ENCODE results near the gene ARHGEF33. TPM values are rescaled to one million over a fixed set of nuclear protein-coding genes. Genes with fewer than 3 reads are reported as not detected.
A peak's percentile ranks its signal among the peaks of the same experiment; 100 is the strongest.

Gene ARHGEF33
- total and polyA plus RNA-seq, 5 experiments from 2014 or later = 1.0 TPM; not detected in 4

DNA sequence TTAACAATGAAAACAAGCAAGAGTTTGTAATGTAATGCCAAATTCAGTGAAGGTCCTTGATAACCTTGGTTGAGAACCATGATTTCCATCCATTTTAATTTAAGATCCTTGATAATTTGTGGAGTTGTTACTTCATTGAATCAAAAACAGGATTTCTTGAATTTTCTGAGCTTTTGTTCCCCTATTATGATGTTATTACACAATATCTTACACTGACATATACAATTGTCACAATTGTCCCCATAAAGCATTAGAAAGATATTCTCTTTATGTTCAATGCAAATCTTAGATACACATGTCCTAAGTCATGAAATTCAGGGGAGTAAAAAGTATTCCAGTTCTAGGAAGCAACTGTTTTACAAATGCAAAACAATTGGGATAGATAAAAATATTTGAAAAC is 83.6 kb downstream of the ARHGEF33 start:
- Mint-ChIP-seq H3K27me3 (peaks cover 0 to 1% (median 0%) of the 10 kb centered on the region in 5 donors), H3K9me3 (peaks cover 0 to 11% (median 0%) of the 10 kb centered on the region in 9 donors)
- POLR2A ChIA-PET = no interaction called here

GRCh38 chr2:38975042-38975441 is 85.4 kb downstream of the ARHGEF33 start:
- Mint-ChIP-seq H3K36me3 (no peaks in the 10 kb centered on the region), H3K4me1 (no peaks in the 10 kb centered on the region), H3K9me3 (peaks cover 0 to 11% (median 0%) of the 10 kb centered on the region in 9 donors), H3K27me3 (no peaks in the 10 kb centered on the region), H3K27ac (no peak overlapping the region), H3K4me3 (no peak overlapping the region)
- no peak for DNase-seq
- POLR2A ChIA-PET = no interaction called here
- ATAC-seq = no peak

More for the DNA sequence above, 83.6 kb downstream of the ARHGEF33 start:
- ATAC-seq (no peak), DNase-seq (no peak)
- no peaks in the 10 kb centered on the region for H3K36me3 Mint-ChIP-seq
- H3K4me1 Mint-ChIP-seq = no peaks in the 10 kb centered on the region
- no peak overlapping the region for H3K27ac Mint-ChIP-seq
- no peak overlapping the region for H3K4me3 Mint-ChIP-seq

DNA sequence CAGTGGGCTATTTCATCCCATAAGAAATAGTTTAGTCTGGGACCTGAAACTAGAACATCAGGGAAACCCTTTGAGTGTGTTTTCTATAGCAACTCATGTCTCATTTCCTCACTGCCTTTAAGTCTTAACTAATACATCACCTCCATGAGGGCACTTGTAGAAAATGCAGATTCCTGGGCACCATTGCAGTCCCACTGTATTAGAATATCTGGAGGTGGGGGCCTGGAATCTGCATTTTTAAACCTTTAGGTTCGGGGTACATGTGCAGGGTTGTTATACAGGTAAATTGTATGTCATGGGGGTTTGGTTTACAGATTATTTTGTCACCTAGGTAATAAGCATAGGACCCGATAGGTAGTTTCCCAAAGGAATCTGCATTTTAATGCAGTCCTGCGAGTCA is 87.4 kb downstream of the ARHGEF33 start:
- Mint-ChIP-seq H3K27ac (no peak overlapping the region), H3K4me3 (no peak overlapping the region), H3K9me3 (peaks cover 0 to 1% (median 0%) of the 10 kb centered on the region in 9 donors), H3K4me1 (no peaks in the 10 kb centered on the region), H3K36me3 (no peaks in the 10 kb centered on the region), H3K27me3 (no peaks in the 10 kb centered on the region)
- ATAC-seq (no peak), DNase-seq (no peak)
- POLR2A ChIA-PET = no interaction called here

DNA sequence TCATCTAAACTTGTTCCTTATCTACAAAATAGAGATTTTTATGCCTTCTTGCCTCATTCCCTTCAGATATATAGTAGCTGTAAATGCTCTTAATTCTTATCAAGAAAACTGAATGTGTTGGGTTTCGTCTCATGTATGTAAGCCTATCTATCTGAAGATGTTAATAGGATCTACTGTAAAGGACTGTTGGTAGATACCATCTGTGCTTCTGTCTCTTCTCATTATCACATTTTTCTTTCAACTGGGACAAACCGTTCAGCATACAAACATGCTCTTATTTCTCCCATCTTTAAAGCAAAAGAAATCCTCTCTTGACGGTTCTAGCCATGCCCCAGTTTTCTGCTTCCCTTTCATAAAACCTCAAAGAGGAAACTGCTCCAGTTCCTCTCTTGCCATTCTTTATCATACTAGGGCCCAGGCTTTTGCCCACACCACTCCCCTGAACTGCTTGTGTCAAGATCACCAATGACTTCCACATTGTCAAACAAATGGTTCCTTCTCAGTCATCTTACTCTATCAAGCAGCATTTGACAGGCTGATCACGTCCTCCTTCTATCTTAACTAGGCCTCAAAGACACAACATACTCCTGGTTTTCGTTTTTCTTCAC is 88.7 kb downstream of the ARHGEF33 start:
- no peaks in the 10 kb centered on the region for H3K27me3 Mint-ChIP-seq
- H3K4me1 Mint-ChIP-seq = no peaks in the 10 kb centered on the region
- no peak for ATAC-seq
- peak overlapping the region in 4 of 10 donors; percentile 1 to 33 (median 7) for H3K27ac Mint-ChIP-seq
- H3K9me3 Mint-ChIP-seq = no peaks in the 10 kb centered on the region
- POLR2A ChIA-PET = no interaction called here
- H3K4me3 Mint-ChIP-seq = no peak overlapping the region
- DNase-seq = no peak
- H3K36me3 Mint-ChIP-seq = peaks cover 0 to 1% (median 0%) of the 10 kb centered on the region in 3 donors

GRCh38 chr2:38978908-38979307 is 89.2 kb downstream of the ARHGEF33 start:
- Mint-ChIP-seq H3K9me3 (no peaks in the 10 kb centered on the region), H3K27ac (peak overlapping the region in 4 of 10 donors; percentile 21 to 33 (median 28)), H3K36me3 (peaks cover 0 to 5% (median 0%) of the 10 kb centered on the region in 3 donors), H3K4me1 (no peaks in the 10 kb centered on the region), H3K27me3 (no peaks in the 10 kb centered on the region), H3K4me3 (no peak overlapping the region)
- ATAC-seq (no peak), DNase-seq (no peak)
- POLR2A ChIA-PET = no interaction called here

GRCh38 chr2:38981003-38981669 is 91.5 kb downstream of the ARHGEF33 start:
- no peak overlapping the region for H3K4me3 Mint-ChIP-seq
- no peaks in the 10 kb centered on the region for H3K27me3 Mint-ChIP-seq
- ATAC-seq (no peak), DNase-seq (no peak)
- peaks cover 0 to 2% (median 0%) of the 10 kb centered on the region in 4 donors for H3K4me1 Mint-ChIP-seq
- no peak overlapping the region for H3K27ac Mint-ChIP-seq
- POLR2A ChIA-PET = no interaction called here
- H3K9me3 Mint-ChIP-seq = no peaks in the 10 kb centered on the region
- peaks cover 8 to 21% (median 12%) of the 10 kb centered on the region in 3 donors for H3K36me3 Mint-ChIP-seq

- no peaks in the 10 kb centered on the region for H3K27me3 Mint-ChIP-seq
- peaks cover 0 to 2% (median 0%) of the 10 kb centered on the region in 4 donors for H3K4me1 Mint-ChIP-seq
- ATAC-seq = no peak
- DNase-seq = no peak
- POLR2A ChIA-PET = no interaction called here
- peaks cover 8 to 27% (median 12%) of the 10 kb centered on the region in 3 donors for H3K36me3 Mint-ChIP-seq
- H3K4me3 Mint-ChIP-seq = no peak overlapping the region
- H3K9me3 Mint-ChIP-seq = no peaks in the 10 kb centered on the region
- H3K27ac Mint-ChIP-seq = no peak overlapping the region
Observed at GRCh38 chr2:38981670-38982357, 92.1 kb downstream of the ARHGEF33 start.

DNA sequence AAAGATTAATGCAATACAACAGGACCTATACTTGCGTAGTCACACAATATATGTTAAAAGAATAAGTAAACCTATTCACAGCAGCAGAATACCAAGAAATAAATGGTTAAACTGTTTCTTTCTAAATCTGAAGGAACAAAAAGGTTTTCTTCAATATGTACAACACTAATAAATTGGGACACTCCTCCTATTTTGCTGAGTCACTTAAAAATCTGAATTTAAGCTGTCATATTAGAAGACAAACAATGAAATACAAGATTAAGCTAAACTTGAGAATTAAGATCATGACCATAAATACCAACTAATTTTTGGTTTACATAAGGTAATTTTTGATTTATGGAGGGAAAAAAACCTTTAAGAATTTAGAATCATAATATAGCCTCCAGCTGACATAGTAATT is 92.8 kb downstream of the ARHGEF33 start:
- H3K36me3 Mint-ChIP-seq = peaks cover 8 to 34% (median 17%) of the 10 kb centered on the region in 3 donors
- no peaks in the 10 kb centered on the region for H3K27me3 Mint-ChIP-seq
- no peak overlapping the region for H3K27ac Mint-ChIP-seq

DNA sequence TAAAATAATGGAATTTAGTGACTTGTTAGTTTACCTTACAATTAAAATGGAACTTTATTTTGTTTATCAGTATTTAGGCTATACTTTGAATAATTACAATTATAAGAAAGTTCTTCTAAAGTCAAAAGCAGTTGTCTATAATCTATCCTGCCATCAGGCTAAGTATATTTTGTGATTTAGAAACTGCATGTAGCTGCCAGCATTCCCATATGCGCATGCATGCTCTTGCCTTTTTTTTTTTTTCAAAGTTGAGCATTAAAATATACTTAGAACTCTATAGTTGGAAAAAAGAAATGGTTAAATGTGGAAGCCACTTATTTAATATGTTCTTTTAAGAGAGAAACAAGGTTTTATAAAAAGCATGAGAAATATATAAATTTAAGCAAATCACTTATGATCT is 99.0 kb downstream of the ARHGEF33 start:
- H3K27ac Mint-ChIP-seq = no peak overlapping the region
- DNase-seq (no peak), ATAC-seq (no peak)
- H3K27me3 Mint-ChIP-seq = no peaks in the 10 kb centered on the region
- POLR2A ChIA-PET = no interaction called here
- peaks cover 0 to 4% (median 2%) of the 10 kb centered on the region in 4 donors for H3K4me1 Mint-ChIP-seq
- H3K9me3 Mint-ChIP-seq = no peaks in the 10 kb centered on the region
- no peak overlapping the region for H3K4me3 Mint-ChIP-seq
- H3K36me3 Mint-ChIP-seq = peaks cover 8 to 72% (median 25%) of the 10 kb centered on the region in 3 donors

More for the DNA sequence above, 92.8 kb downstream of the ARHGEF33 start:
- DNase-seq (no peak), ATAC-seq (no peak)
- POLR2A ChIA-PET = no interaction called here
- Mint-ChIP-seq H3K9me3 (no peaks in the 10 kb centered on the region), H3K4me3 (no peak overlapping the region), H3K4me1 (peaks cover 0 to 2% (median 0%) of the 10 kb centered on the region in 4 donors)

GRCh38 chr2:38991899-38992298 is 102.2 kb downstream of the ARHGEF33 start:
- no peak for ATAC-seq
- POLR2A ChIA-PET = no interaction called here
- H3K9me3 Mint-ChIP-seq = no peaks in the 10 kb centered on the region
- peaks cover 0 to 75% (median 28%) of the 10 kb centered on the region in 3 donors for H3K36me3 Mint-ChIP-seq
- no peaks in the 10 kb centered on the region for H3K27me3 Mint-ChIP-seq
- peak overlapping the region in 1 of 10 donors; percentile 1 for H3K27ac Mint-ChIP-seq
- no peak for DNase-seq
- no peak overlapping the region for H3K4me3 Mint-ChIP-seq
- peaks cover 0 to 8% (median 2%) of the 10 kb centered on the region in 4 donors for H3K4me1 Mint-ChIP-seq

DNA sequence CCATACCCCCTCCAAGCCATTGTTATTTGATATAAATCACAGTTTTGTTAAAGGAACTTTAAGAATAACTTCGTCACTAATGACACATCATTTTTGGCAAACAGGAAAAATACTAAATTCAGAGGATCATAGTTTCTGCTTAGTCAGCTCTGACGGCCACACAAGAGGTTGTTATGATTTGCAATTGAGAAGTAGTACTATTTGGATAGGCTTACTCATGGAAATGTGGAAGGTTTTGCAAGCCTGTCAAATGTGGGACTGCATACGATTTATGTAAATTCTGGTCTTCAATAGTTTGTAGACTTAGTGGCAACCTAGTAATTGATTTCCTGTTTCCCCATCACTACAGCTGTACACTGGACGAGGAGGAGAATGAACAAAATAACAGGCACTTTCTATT is 108.1 kb downstream of the ARHGEF33 start:
- Mint-ChIP-seq H3K4me1 (peaks cover 0 to 5% (median 2%) of the 10 kb centered on the region in 4 donors), H3K4me3 (no peak overlapping the region), H3K27ac (no peak overlapping the region)

DNA sequence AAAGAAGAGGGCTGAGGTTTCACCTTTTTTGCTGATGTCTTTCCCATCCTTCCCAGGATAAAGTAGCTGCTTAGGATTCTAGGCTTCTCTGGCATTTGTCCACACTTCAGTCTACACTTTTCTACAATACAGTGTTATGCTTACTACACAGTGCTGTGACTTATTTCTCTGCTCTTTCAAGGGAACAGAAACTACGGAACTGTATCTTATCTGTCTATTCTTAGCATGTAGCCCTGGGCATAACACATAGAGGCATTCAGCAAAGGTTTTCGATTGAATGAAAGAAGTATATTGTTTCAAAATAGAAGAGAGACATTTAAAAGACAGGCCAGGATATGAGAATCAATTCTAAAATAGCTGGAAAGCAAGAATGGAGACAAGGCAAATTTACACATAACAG is 110.9 kb downstream of the ARHGEF33 start:
- DNase-seq = no peak
- peaks cover 10 to 89% (median 40%) of the 10 kb centered on the region in 3 donors for H3K36me3 Mint-ChIP-seq
- ATAC-seq = no peak
- POLR2A ChIA-PET = no interaction called here
- H3K4me1 Mint-ChIP-seq = peaks cover 0 to 4% (median 0%) of the 10 kb centered on the region in 4 donors
- H3K27ac Mint-ChIP-seq = peak overlapping the region in 1 of 10 donors; percentile 34
- H3K4me3 Mint-ChIP-seq = no peak overlapping the region
- H3K9me3 Mint-ChIP-seq = no peaks in the 10 kb centered on the region
- no peaks in the 10 kb centered on the region for H3K27me3 Mint-ChIP-seq

More for the DNA sequence above, 108.1 kb downstream of the ARHGEF33 start:
- Mint-ChIP-seq H3K9me3 (no peaks in the 10 kb centered on the region), H3K27me3 (no peaks in the 10 kb centered on the region), H3K36me3 (peaks cover 8 to 86% (median 39%) of the 10 kb centered on the region in 3 donors)
- no peak for ATAC-seq
- POLR2A ChIA-PET = no interaction called here
- DNase-seq = no peak

DNA sequence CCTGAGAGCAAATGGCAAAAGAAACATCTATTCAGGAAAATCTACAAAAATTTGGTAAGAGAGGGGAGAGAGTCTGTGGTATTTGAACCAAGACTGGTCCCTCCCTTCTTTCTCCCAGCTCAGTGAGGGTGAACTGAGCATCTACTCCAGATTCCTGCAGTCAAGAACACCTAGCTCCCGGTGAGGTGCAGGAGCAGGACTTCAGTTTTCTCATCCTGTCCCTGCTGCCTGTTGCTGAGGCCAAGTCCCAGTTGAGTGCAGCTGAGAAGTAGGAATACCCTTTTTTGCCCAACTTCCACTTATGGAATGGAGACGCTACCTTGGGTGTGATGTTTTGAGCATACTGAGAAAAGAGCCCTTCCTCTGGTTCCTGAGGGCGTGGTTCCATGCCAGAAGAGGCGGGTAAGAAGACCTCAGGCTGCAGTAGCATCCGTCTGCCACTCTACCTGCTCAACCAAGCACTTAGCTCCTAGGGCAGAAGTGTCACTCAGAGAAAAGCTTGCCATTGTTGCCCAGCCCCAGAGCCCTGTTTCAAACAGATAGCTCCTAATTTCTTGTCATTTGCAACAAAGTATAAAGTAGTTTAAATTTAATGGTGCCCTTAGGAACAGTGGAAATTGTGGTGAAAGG is 118.3 kb downstream of the ARHGEF33 start:
- H3K9me3 Mint-ChIP-seq = no peaks in the 10 kb centered on the region
- no peak overlapping the region for H3K4me3 Mint-ChIP-seq
- ATAC-seq = no peak
- peaks cover 9 to 87% (median 46%) of the 10 kb centered on the region in 3 donors for H3K36me3 Mint-ChIP-seq
- peak overlapping the region in 2 of 10 donors; percentile 28 to 41 for H3K27ac Mint-ChIP-seq
- POLR2A ChIA-PET = no interaction called here
- no peaks in the 10 kb centered on the region for H3K27me3 Mint-ChIP-seq
- DNase-seq = no peak
- H3K4me1 Mint-ChIP-seq = no peaks in the 10 kb centered on the region
